ENCODE data around the gene MMP7. TPM values are rescaled to one million over a fixed set of nuclear protein-coding genes. Genes with fewer than 3 reads are reported as not detected.
A peak's percentile ranks its signal among the peaks of the same experiment; 100 is the strongest.

The MMP7 gene
- total and polyA plus RNA-seq, 12 donors = 0.39 to 0.61 (median 0.44) TPM; not detected in 9

DNA sequence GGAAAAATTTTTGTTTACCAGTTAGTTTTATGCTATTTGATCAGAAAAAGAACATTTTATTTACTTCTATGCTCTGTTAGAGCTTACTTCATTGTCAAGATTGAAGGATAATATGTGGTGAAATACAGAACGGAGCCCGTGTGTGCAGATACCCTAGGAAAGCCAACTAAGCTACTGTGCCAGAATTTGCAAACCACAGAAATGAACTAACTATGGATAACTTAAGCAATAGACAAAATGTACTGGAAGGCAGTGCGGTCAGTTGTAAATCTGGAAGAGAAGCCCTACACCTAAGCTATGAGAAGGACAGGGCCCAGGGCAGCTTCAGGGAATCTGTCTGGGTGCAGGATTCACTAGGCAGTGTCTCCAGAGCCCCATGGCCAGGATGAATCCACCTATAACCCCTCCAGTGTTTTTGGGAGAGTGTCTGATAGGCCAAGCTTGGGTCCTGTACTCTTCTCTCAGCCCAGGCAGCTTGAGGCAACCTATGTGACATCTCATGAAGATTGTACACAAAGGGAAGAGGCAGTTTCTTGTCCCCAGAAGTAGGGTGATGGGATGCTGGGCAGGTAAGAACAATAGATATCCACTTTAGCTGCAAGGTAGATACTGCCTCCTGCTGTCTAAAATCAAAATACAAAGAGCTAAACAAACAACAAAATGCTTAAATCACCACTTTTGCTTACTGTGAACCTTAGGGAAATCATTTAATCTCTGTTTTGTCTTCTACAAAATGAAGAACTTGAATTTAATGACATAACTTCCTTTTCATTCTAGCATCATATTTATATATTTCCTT lies 12.1 kb downstream of the MMP7 start:
- Histone ChIP-seq H3K4me3 (no peak overlapping the region), H3K27ac (no peak overlapping the region), H3K36me3 (replicated peaks in 1 of 2) (no peaks in the 10 kb centered on the region), H3K27me3 (no peaks in the 10 kb centered on the region), H3K9me3 (replicated peaks in 1 of 3) (no peaks in the 10 kb centered on the region), H3K4me1 (replicated peaks in 1 of 2) (peaks cover 0 to 5% of the 10 kb centered on the region in 2 donors)
- no peak for TF ChIP-seq CTCF (IDR thresholded peaks at IDR 0.05)
- TF ChIP-seq POLR2A (IDR thresholded peaks at IDR 0.05) = no peak
- intact Hi-C loops (cut with DNase I) = no loop called here
- DNase-seq = no peak
- WGBS, 4 donors = 86 to 96% (median 89%) methylated on average over 3 of the region's 3 CpGs

- WGBS, 4 donors = 75 to 85% (median 80%) methylated on average over 3 of the region's 3 CpGs
- no peaks in the 10 kb centered on the region for H3K36me3 ChIP-seq (replicated peaks in 1 of 2)
- intact Hi-C loops (cut with DNase I) = no loop called here
- H3K27me3 ChIP-seq = no peaks in the 10 kb centered on the region
- no peak overlapping the region for H3K27ac ChIP-seq
- H3K9me3 ChIP-seq (replicated peaks in 1 of 3) = no peaks in the 10 kb centered on the region
- TF ChIP-seq CTCF (IDR thresholded peaks at IDR 0.05) = no peak
- TF ChIP-seq POLR2A (IDR thresholded peaks at IDR 0.05) = no peak
- no peak overlapping the region for H3K4me3 ChIP-seq
- DNase-seq = no peak
- H3K4me1 ChIP-seq (replicated peaks in 1 of 2) = peaks cover 0 to 3% of the 10 kb centered on the region in 2 donors
Measured at GRCh38 chr11:102517670-102518069, 12.9 kb downstream of the MMP7 start.

DNA sequence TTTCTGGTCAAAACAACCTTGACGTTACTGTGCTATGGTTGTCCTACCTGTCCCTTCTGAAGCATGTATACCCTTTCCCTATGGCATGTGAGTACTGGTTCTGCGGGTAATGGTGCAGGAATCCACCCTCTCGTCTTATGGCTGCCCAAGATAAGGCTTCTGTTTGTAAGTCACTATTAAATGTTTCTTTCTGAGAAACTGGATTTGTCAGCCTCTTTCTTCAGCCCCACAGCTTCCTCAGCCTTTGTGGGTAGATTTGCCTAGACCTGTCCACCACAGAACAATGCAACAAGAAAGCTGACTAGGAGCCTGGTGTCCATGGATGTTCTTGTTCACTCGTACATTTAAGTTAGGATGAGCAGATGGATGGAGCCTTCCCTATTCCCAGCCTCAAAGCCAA lies 14.4 kb downstream of the MMP7 start:
- WGBS, 4 donors = 81 to 97% (median 87%) methylated on average over 4 of the region's 4 CpGs
- Histone ChIP-seq H3K4me1 (replicated peaks in 1 of 2) (no peaks in the 10 kb centered on the region), H3K4me3 (no peak overlapping the region), H3K27me3 (no peaks in the 10 kb centered on the region), H3K9me3 (replicated peaks in 1 of 3) (no peaks in the 10 kb centered on the region), H3K36me3 (replicated peaks in 1 of 2) (no peaks in the 10 kb centered on the region), H3K27ac (no peak overlapping the region)
- intact Hi-C loops (cut with DNase I) = no loop called here
- no peak for DNase-seq
- TF ChIP-seq CTCF (IDR thresholded peaks at IDR 0.05) (no peak), POLR2A (IDR thresholded peaks at IDR 0.05) (no peak)

DNA sequence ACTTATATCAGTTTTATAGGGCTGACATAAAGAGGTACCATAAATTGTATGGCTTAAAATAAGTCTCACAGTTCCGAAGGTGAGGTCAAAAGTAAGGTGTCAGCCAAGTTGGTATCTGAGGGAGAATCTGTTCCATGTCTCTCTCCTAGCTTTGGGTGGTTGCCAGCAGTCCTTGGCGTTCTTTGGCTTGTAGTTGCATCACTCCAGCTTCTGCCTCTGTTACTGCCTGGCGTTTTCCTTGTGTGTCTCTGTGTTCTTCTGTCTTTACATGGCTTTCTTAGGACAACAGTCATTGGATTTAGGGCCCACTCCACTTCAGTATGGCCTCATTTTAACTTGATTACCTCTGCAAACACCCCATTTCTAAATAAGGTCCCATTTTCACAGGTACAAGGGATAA lies 16.7 kb downstream of the MMP7 start:
- WGBS, 4 donors = 20 to 32% (median 23%) methylated on average over 3 of the region's 3 CpGs
- H3K4me3 ChIP-seq = no peak overlapping the region
- H3K27me3 ChIP-seq = no peaks in the 10 kb centered on the region
- TF ChIP-seq CTCF (IDR thresholded peaks at IDR 0.05) = no peak
- TF ChIP-seq POLR2A (IDR thresholded peaks at IDR 0.05) = no peak
- no peaks in the 10 kb centered on the region for H3K9me3 ChIP-seq (replicated peaks in 1 of 3)
- DNase-seq = peak; percentile 59 to 90 (median 82)
- H3K4me1 ChIP-seq (replicated peaks in 1 of 2) = no peaks in the 10 kb centered on the region
- H3K36me3 ChIP-seq (replicated peaks in 1 of 2) = no peaks in the 10 kb centered on the region
- intact Hi-C loops (cut with DNase I) = no loop called here
- no peak overlapping the region for H3K27ac ChIP-seq

Measured in adrenal gland (tissue), 12 donors.